GM19452 (cell line): ENCODE measurements around the gene DQX1.

Experiments used
- ATAC-seq: cut with Tn5 transposase; IDR thresholded peaks from one replicate; pipeline ENCODE4 v1.9.1; 2021; ENCODE audit not compliant: unreplicated experiment

DQX1 gene

GRCh38 chr2:74554820-74555531 is 28.9 kb upstream of the DQX1 start:
- peak; percentile 48 for ATAC-seq

- ATAC-seq = peak; percentile 61
Measured at GRCh38 chr2:74553892-74554819, 28.1 kb upstream of the DQX1 start, which contains the start of the genes DOK1 and LOXL3. TSS of gene DOK1 (plus strand) at chr2:74554720. CDS start at chr2:74554755, 35 bp downstream. TSS of gene LOXL3 (minus strand) at chr2:74553942. CDS start at chr2:74552634, 1,308 bp downstream.

GRCh38 chr2:74552914-74553811 is 27.1 kb upstream of the DQX1 start:
- no peak for ATAC-seq

- ATAC-seq = no peak
Measured at GRCh38 chr2:74551942-74552913, 26.2 kb upstream of the DQX1 start.

GRCh38 chr2:74551530-74551929 is 25.5 kb upstream of the DQX1 start:
- no peak for ATAC-seq

- ATAC-seq = no peak
Measured at GRCh38 chr2:74550231-74550630, 24.2 kb upstream of the DQX1 start.

GRCh38 chr2:74548900-74549826 is 23.1 kb upstream of the DQX1 start:
- ATAC-seq = no peak

GRCh38 chr2:74548285-74548899 is 22.4 kb upstream of the DQX1 start:
- no peak for ATAC-seq

GRCh38 chr2:74546004-74546403 is 20.0 kb upstream of the DQX1 start:
- ATAC-seq = no peak

GRCh38 chr2:74544634-74545033 is 18.6 kb upstream of the DQX1 start:
- ATAC-seq = no peak

GRCh38 chr2:74542978-74543377 is 16.9 kb upstream of the DQX1 start:
- no peak for ATAC-seq

- no peak for ATAC-seq
Measured at GRCh38 chr2:74540291-74540690, 14.3 kb upstream of the DQX1 start.

GRCh38 chr2:74538881-74539339 is 12.9 kb upstream of the DQX1 start:
- no peak for ATAC-seq

- no peak for ATAC-seq
Measured at GRCh38 chr2:74537140-74537539, 11.1 kb upstream of the DQX1 start.

- ATAC-seq = no peak
Measured at GRCh38 chr2:74536166-74536950, 10.3 kb upstream of the DQX1 start.

GRCh38 chr2:74535440-74535965 is 9.5 kb upstream of the DQX1 start:
- ATAC-seq = no peak

GRCh38 chr2:74534411-74534810 is 8.4 kb upstream of the DQX1 start:
- ATAC-seq = no peak
